ENCODE results near the gene POPDC3. TPM values are rescaled to one million over a fixed set of nuclear protein-coding genes. Genes with fewer than 3 reads are reported as not detected.

POPDC3 gene
- total RNA-seq, 2 donors from 2014 or later = not detected

DNA sequence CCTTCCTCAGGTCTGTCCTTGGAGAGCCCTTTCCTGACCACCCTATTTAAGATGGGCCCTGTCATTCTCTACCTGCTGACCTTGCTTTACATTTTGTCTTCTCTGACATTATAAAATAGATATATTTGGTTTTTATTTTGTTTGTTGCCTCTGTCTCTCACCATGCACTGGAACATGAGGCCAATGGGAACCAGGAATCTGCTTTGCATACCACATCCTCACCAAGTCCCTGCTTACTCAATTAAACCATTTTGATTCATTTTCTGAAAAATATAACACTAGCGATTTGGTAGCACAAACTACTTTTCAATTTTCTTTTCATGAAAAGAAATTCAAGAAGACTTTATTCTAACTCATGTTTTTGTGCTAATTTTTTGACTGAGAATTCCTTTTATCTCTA lies 32.8 kb upstream of the POPDC3 start:
- ATAC-seq = no peak

DNA sequence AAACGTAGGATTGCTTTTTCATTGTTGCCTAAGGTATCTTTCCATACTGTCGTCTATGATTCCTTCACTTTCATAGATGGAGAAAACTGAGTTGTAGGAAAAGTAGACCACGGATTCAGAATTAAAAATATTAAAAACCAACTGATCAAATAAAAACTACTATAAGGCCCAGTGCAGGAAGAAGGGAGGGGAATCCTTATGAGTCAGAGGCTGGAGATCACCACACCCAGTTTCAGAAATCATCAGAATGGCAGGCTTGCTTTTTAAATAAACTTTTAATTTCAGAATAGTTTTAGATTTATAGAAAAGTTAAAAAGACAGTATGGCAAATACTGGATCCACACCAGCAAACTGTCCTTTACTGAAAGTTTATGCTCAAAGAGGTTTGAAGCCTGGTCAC lies 32.0 kb upstream of the POPDC3 start:
- DNase-seq = no peak
- WGBS, 2 donors = 79 to 82% methylated on average over 3 of the region's 3 CpGs
- Histone ChIP-seq H3K4me3 (no peak overlapping the region), H3K27ac (no peak overlapping the region), H3K4me1 (no peaks in the 10 kb centered on the region), H3K9me3 (no peaks in the 10 kb centered on the region), H3K36me3 (replicated peaks in 1 of 2; ENCODE audit: insufficient read depth in 1 of 2, low read depth in 2 of 2) (no peaks in the 10 kb centered on the region), H3K27me3 (no peaks in the 10 kb centered on the region)
- no peak for ATAC-seq
- no peak for TF ChIP-seq POLR2A (IDR thresholded peaks at IDR 0.05)
- TF ChIP-seq, protein P1, sequence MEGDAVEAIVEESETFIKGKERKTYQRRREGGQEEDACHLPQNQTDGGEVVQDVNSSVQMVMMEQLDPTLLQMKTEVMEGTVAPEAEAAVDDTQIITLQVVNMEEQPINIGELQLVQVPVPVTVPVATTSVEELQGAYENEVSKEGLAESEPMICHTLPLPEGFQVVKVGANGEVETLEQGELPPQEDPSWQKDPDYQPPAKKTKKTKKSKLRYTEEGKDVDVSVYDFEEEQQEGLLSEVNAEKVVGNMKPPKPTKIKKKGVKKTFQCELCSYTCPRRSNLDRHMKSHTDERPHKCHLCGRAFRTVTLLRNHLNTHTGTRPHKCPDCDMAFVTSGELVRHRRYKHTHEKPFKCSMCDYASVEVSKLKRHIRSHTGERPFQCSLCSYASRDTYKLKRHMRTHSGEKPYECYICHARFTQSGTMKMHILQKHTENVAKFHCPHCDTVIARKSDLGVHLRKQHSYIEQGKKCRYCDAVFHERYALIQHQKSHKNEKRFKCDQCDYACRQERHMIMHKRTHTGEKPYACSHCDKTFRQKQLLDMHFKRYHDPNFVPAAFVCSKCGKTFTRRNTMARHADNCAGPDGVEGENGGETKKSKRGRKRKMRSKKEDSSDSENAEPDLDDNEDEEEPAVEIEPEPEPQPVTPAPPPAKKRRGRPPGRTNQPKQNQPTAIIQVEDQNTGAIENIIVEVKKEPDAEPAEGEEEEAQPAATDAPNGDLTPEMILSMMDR (IDR thresholded peaks at IDR 0.05) = no peak
- intact Hi-C loops (cut with DNase I) = no loop called here

More for the DNA sequence above, 32.8 kb upstream of the POPDC3 start:
- no peak overlapping the region for H3K27ac ChIP-seq
- H3K9me3 ChIP-seq = no peaks in the 10 kb centered on the region
- 46 to 58% methylated on average over 1 of the region's 1 CpG for WGBS, 2 donors
- DNase-seq = no peak
- TF ChIP-seq POLR2A (IDR thresholded peaks at IDR 0.05) = no peak
- TF ChIP-seq, protein P1 (IDR thresholded peaks at IDR 0.05) = no peak
- intact Hi-C loops (cut with DNase I) = no loop called here
- no peaks in the 10 kb centered on the region for H3K36me3 ChIP-seq (replicated peaks in 1 of 2; ENCODE audit: insufficient read depth in 1 of 2, low read depth in 2 of 2)
- no peaks in the 10 kb centered on the region for H3K4me1 ChIP-seq
- H3K4me3 ChIP-seq = no peak overlapping the region
- H3K27me3 ChIP-seq = no peaks in the 10 kb centered on the region

DNA sequence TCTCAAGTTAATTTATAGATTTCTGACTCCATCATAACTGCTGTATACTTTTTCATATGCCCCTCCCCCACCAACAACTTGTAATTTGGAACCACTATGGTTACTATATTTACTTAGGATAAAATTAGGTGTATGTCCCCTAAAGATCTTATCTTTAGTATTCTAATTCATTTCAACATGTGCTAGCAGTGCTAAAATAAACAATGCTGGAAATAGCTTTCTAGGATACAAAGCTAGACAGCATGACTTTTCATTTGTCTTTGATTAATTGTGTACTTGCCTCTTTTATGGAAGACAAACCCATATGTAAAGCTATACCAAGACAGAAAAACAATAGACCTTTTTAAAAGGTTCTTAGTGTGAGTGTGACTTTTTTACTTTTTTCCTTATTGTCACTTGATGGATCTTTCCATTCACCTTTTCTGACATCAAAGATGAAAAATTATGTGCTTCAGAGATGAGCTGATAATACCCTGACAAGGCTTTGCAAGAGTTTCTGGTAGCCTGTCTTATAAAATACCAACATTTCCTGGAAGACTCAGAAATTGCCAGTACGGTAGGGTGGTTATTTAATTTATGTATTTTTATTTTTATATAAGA lies 31.2 kb upstream of the POPDC3 start:
- no peak for TF ChIP-seq POLR2A (IDR thresholded peaks at IDR 0.05)
- TF ChIP-seq, protein P1 (IDR thresholded peaks at IDR 0.05) = no peak
- ATAC-seq (no peak), DNase-seq (no peak)
- no peaks in the 10 kb centered on the region for H3K9me3 ChIP-seq
- intact Hi-C loops (cut with DNase I) = no loop called here
- H3K36me3 ChIP-seq (replicated peaks in 1 of 2; ENCODE audit: insufficient read depth in 1 of 2, low read depth in 2 of 2) = no peaks in the 10 kb centered on the region
- H3K4me3 ChIP-seq = no peak overlapping the region
- WGBS, 2 donors = 86 to 95% methylated on average over 1 of the region's 1 CpG
- no peak overlapping the region for H3K27ac ChIP-seq
- H3K4me1 ChIP-seq = no peaks in the 10 kb centered on the region
- no peaks in the 10 kb centered on the region for H3K27me3 ChIP-seq

DNA sequence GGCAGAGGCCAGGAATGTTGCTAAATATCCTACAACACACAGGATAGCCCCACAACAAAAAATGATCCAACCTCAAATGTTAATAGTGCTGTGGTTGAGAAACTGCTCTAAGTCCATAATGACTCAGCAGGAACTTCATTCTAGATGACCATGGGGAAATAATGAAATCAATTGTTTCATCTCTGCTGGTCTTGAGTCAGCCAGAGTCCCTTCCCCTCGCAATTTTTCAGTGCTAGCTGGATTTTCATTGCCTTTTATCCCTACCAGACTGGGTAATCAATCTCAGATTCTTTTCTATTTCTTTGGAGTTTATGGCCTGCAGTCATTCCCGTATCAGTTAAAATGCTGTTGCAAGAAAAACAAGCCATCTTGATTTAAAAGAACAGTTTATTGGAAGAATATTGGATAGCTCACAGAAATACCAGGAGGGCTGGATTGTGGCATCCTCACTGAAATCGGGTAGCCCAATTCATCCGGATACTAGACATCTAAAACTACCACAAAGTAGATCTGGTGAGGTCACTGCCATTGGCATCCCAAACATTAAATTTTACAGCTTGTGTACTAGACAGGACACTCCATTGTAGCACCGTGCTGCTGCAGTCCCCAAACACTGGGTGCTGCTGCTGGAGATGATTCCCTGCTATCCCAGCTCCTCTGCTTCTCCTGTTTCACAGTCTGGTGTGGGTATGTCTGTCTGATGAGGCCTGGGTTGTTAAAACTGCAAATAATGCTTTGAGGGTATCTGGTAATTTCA lies 30.3 kb upstream of the POPDC3 start:
- no peak for TF ChIP-seq POLR2A (IDR thresholded peaks at IDR 0.05)
- TF ChIP-seq, protein P1 (IDR thresholded peaks at IDR 0.05) = no peak
- H3K4me1 ChIP-seq = no peaks in the 10 kb centered on the region
- no peaks in the 10 kb centered on the region for H3K9me3 ChIP-seq
- intact Hi-C loops (cut with DNase I) = no loop called here
- no peak for DNase-seq
- no peak overlapping the region for H3K4me3 ChIP-seq
- WGBS, 2 donors = 59 to 65% methylated on average over 5 of the region's 5 CpGs
- H3K36me3 ChIP-seq (replicated peaks in 1 of 2; ENCODE audit: insufficient read depth in 1 of 2, low read depth in 2 of 2) = no peaks in the 10 kb centered on the region
- no peak for ATAC-seq
- H3K27ac ChIP-seq = no peak overlapping the region
- no peaks in the 10 kb centered on the region for H3K27me3 ChIP-seq

Data from body of pancreas (tissue), 4 donors.